IMR-90 (cell line): ENCODE results near the gene ITGA1. TPM values are rescaled to one million over a fixed set of nuclear protein-coding genes. Genes with fewer than 3 reads are reported as not detected.

Experiments
- ATAC-seq: fragments of 200-7000 bp; cut with Tn5 transposase; 2 replicates; pipeline ENCODE4 v1.9.1; 2020; ENCODE audit warnings: low read depth, mild to moderate bottlenecking, moderate library complexity
- BruUV-seq: library from RNA; stranded (reverse); fragments of 400-500 nt; replicated peaks from 2 replicates; lab custom pipeline; 2021; lab: Mats Ljungman, UMichigan
- CTCF ChIA-PET: fragments of 300-600 bp; formaldehyde crosslinking; extraction: SDS; loops from one replicate; lab custom pipeline; 2021; ENCODE audit warnings: antibody characterized with exemption; lab: Yijun Ruan, JAX
- POLR2A ChIA-PET: fragments of 300-600 bp; sonication (Branson Sonifier 250); formaldehyde crosslinking; loops from one replicate; lab custom pipeline; 2022; ENCODE audit warnings: antibody characterized with exemption; ENCODE audit not compliant: unreplicated experiment; lab: Charles Lee
- DNase-seq: peaks from one replicate; pipeline ENCODE4 v3.0.0; 2013
- H2AFZ ChIP-seq: replicated peaks from 2 replicates; pipeline ENCODE3; 2013; ENCODE audit warnings: low read length, mild to moderate bottlenecking; ENCODE audit not compliant: poor library complexity
- H2AK5ac ChIP-seq: 2 replicates; pipeline ENCODE4 v1.6.1; 2013; ENCODE audit warnings: low read depth, low read length, inconsistent platforms
- H2AK9ac ChIP-seq: replicated peaks from 2 replicates; pipeline ENCODE3; 2013; ENCODE audit warnings: mild to moderate bottlenecking, low read depth, low read length, moderate library complexity; ENCODE audit not compliant: poor library complexity
- H2BK120ac ChIP-seq: 2 replicates; pipeline ENCODE4 v1.6.1; 2013; ENCODE audit warnings: low read depth, low read length, inconsistent platforms
- H2BK15ac ChIP-seq: 3 replicates; pipeline ENCODE4 v1.6.1; 2013; ENCODE audit warnings: low read depth, low read length, inconsistent platforms
- H2BK20ac ChIP-seq: 2 replicates; pipeline ENCODE4 v1.6.1; 2013; ENCODE audit warnings: low read depth, mild to moderate bottlenecking, inconsistent platforms, low read length, moderate library complexity
- H2BK5ac ChIP-seq: 2 replicates; pipeline ENCODE4 v1.6.1; 2013; ENCODE audit warnings: mild to moderate bottlenecking, low read depth, low read length, inconsistent platforms; ENCODE audit not compliant: poor library complexity, severe bottlenecking
- H3K14ac ChIP-seq: replicated peaks from 2 replicates; pipeline ENCODE4 v1.6.1; 2013; ENCODE audit warnings: low read depth, low read length, inconsistent platforms
- H3K18ac ChIP-seq: 2 replicates; pipeline ENCODE4 v1.6.1; 2013; ENCODE audit warnings: low read depth, low read length, control low read depth
- H3K23ac ChIP-seq: 2 replicates; pipeline ENCODE4 v1.6.1; 2013; ENCODE audit warnings: low read depth, low read length, inconsistent platforms
- H3K27ac ChIP-seq: 2 replicates; pipeline ENCODE4 v1.5.1; 2013; ENCODE audit warnings: mild to moderate bottlenecking, control low read depth, low read length; ENCODE audit not compliant: insufficient read depth
- H3K27me3 ChIP-seq: 2 replicates; pipeline ENCODE4 v1.6.1; 2013; ENCODE audit warnings: low read length; ENCODE audit not compliant: control insufficient read depth, insufficient read depth
- H3K36me3 ChIP-seq: 2 replicates; pipeline ENCODE4 v1.6.1; 2013; ENCODE audit warnings: low read length, mixed read lengths; ENCODE audit not compliant: control insufficient read depth, insufficient read depth
- H3K4ac ChIP-seq: 2 replicates; pipeline ENCODE4 v1.6.1; 2013; ENCODE audit warnings: low read depth, low read length, inconsistent platforms
- H3K4me1 ChIP-seq: 2 replicates; pipeline ENCODE4 v1.6.1; 2013; ENCODE audit warnings: low read length, mixed read lengths; ENCODE audit not compliant: control insufficient read depth, insufficient read depth
- H3K4me2 ChIP-seq: 2 replicates; pipeline ENCODE4 v1.6.1; 2013; ENCODE audit warnings: low read depth, mild to moderate bottlenecking, control low read depth, low read length, moderate library complexity
- H3K4me3 ChIP-seq: 2 replicates; pipeline ENCODE4 v1.5.1; 2013; ENCODE audit warnings: low read depth, mild to moderate bottlenecking, control low read depth, low read length, moderate library complexity; ENCODE audit not compliant: insufficient read depth
- H3K56ac ChIP-seq: 2 replicates; pipeline ENCODE4 v1.6.1; 2013; ENCODE audit warnings: low read length, inconsistent platforms; ENCODE audit not compliant: insufficient read depth; ENCODE audit errors: extremely low read depth
- H3K79me1 ChIP-seq, 2 experiments: 2 replicates each; pipeline ENCODE4 v1.6.1; 2013; ENCODE audit warnings: low read length in 2 of 2, inconsistent platforms in 1 of 2, low read depth in 1 of 2
- H3K9ac ChIP-seq: 2 replicates; pipeline ENCODE4 v1.6.1; 2013; ENCODE audit warnings: low read depth, low read length, control low read depth
- H3K9me1 ChIP-seq: 2 replicates; pipeline ENCODE4 v1.6.1; 2013; ENCODE audit warnings: low read length, inconsistent platforms; ENCODE audit not compliant: insufficient read depth
- H3K9me3 ChIP-seq: 2 replicates; pipeline ENCODE4 v1.6.1; 2013; ENCODE audit warnings: low read length; ENCODE audit not compliant: control insufficient read depth, insufficient read depth
- H4K20me1 ChIP-seq: 2 replicates; pipeline ENCODE4 v1.6.1; 2013; ENCODE audit warnings: low read length, inconsistent platforms; ENCODE audit not compliant: insufficient read depth
- H4K5ac ChIP-seq: 2 replicates; pipeline ENCODE4 v1.6.1; 2013; ENCODE audit warnings: mild to moderate bottlenecking, low read depth, low read length, control low read depth
- H4K8ac ChIP-seq, 2 experiments: 2 replicates each; pipeline ENCODE4 v1.6.1; 2013; ENCODE audit warnings: low read depth in 2 of 2, low read length in 2 of 2, control low read depth in 1 of 2, inconsistent platforms in 1 of 2
- H4K91ac ChIP-seq: 2 replicates; pipeline ENCODE4 v1.6.1; 2013; ENCODE audit warnings: low read depth, low read length, inconsistent platforms; ENCODE audit not compliant: insufficient read depth
- BHLHE40 ChIP-seq: fragments of 150-350 bp; IDR thresholded peaks from 2 replicates; pipeline ENCODE4 v1.6.1; 2016; ENCODE audit warnings: mild to moderate bottlenecking, low read depth, low read length
- CEBPB ChIP-seq: IDR thresholded peaks from 2 replicates; pipeline ENCODE4 v1.6.1; 2012; ENCODE audit warnings: low read depth, low read length, improper control_type of control experiment
- CHD1 ChIP-seq: IDR thresholded peaks from 2 replicates; pipeline ENCODE4 v1.6.1; 2012; ENCODE audit warnings: low read depth, low read length, improper control_type of control experiment
- POLR2A ChIP-seq: IDR thresholded peaks from 2 replicates; pipeline ENCODE4 v1.6.1; 2012; ENCODE audit warnings: mild to moderate bottlenecking, low read depth, low read length
- RFX5 ChIP-seq: IDR thresholded peaks from 2 replicates; pipeline ENCODE4 v1.8.0; 2012; ENCODE audit warnings: low read depth, mild to moderate bottlenecking, low read length, moderate library complexity
- WGBS, 2 experiments: methylation state at CpG; one replicate each; pipeline versions ENCODE4 v1.1.5 to v1.1.7; 2013; ENCODE audit warnings: missing lambda C conversion rate in 2 of 2; ENCODE audit not compliant: insufficient read length in 1 of 2; ENCODE audit errors: extremely low coverage in 2 of 2; 5-methylcytosine and 5-hydroxymethylcytosine counted together
- dilution Hi-C: fragments of 300-500 bp; cut with HindIII; formaldehyde crosslinking; loops from one replicate; pipeline ENCODE4 v1.14.3; 2018; ENCODE audit warnings: low sequenced_read_pairs; ENCODE audit not compliant: unreplicated experiment
- in situ Hi-C: fragments of 300-500 bp; cut with MboI; formaldehyde crosslinking; loops from 3 replicates; pipeline ENCODE4 v1.14.3; 2019; ENCODE audit warnings: low sequenced_read_pairs, inconsistent platforms, mixed read lengths
- intact Hi-C: fragments of 100-400 bp; cut with micrococcal nuclease; formaldehyde crosslinking; loops from 2 replicates; pipeline ENCODE4 v1.10.0; 2022
- polyA plus RNA-seq, 3 experiments: library from polyadenylated mRNA; depleted of rRNA; stranded (reverse); fragments of >200 nt; gene quantifications; 2 replicates each; pipeline ENCODE4 v1.2.3, GENCODE V29; 2012; ENCODE audit warnings: low replicate concordance in 1 of 3
- total RNA-seq: library from RNA; depleted of rRNA; stranded (reverse); fragments of >200 nt; gene quantifications from 2 replicates; pipeline ENCODE4 v1.2.3, GENCODE V29; 2012

ITGA1 gene
- total and polyA plus RNA-seq, 2 of the 4 experiments (the other 2 are of a cell fraction), result 22.3 to 95.2 TPM

DNA sequence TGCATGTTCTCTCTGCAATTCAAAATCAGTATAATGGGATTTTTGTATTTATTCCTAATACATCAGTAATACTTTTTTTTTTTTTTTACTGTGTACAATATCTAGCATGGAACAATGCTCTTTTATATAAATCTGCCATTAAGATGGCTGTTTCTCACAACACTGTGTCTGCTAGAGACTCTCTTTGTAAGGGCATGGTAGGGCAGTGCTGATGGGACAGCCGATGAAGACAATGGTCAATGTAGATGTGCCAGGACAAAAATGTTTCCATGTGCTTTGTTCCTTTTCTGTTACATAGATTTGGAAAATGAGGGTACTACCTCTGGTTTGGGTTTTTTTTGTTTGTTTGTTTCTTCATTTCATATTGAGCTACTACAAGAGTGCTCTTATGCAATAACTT, 106.1 kb downstream of the ITGA1 start:
- H3K4me1 ChIP-seq, result peaks cover 9% of the 10 kb centered on the region
- no peak overlapping the region for H3K4me2 ChIP-seq
- intact Hi-C loops (loop anchor here (2.0 kb wide), 1 partner anchor 29 kb away; no protein-coding TSS in a partner anchor), dilution Hi-C loops (no loop called here), in situ Hi-C loops (no loop called here)
- H4K8ac ChIP-seq, result no peak overlapping the region
- ATAC-seq (no peak), DNase-seq (no peak)
- no peak overlapping the region; the same call in 1 of the 2 replicates for H3K27ac ChIP-seq
- H4K5ac ChIP-seq, result no peak overlapping the region
- H3K79me1 ChIP-seq, result peaks cover 12 to 18% of the 10 kb centered on the region in 2 experiments; a peak in 3 of 4 replicates
- H3K9me1 ChIP-seq, result peaks cover 8% of the 10 kb centered on the region
- H2BK5ac ChIP-seq, result no peak overlapping the region
- H3K9me3 ChIP-seq, result no peaks in the 10 kb centered on the region
- no peak overlapping the region for H3K23ac ChIP-seq
- no peak overlapping the region for H3K56ac ChIP-seq
- H3K4me3 ChIP-seq, result no peak overlapping the region
- POLR2A ChIA-PET, result no interaction called here
- H4K91ac ChIP-seq, result no peak overlapping the region
- H2AK5ac ChIP-seq, result no peak overlapping the region
- peaks cover 22% of the 10 kb centered on the region for H3K36me3 ChIP-seq
- H2BK20ac ChIP-seq, result no peak overlapping the region
- no peaks in the 10 kb centered on the region for H4K20me1 ChIP-seq
- H2BK120ac ChIP-seq, result 0 out of 2 replicates have a peak overlapping the region, but pooled peaks have one; percentile 25
- H3K18ac ChIP-seq, result 0 out of 2 replicates have a peak overlapping the region, but pooled peaks have one; percentile 65
- CTCF ChIA-PET, result no interaction called here
- H3K4ac ChIP-seq, result no peak overlapping the region
- BruUV-seq, result no TSS peak
- H3K9ac ChIP-seq, result no peak overlapping the region
- H2AK9ac ChIP-seq, result no peak overlapping the region
- no peak overlapping the region for H3K14ac ChIP-seq
- whole genome bisulfite sequencing, 2 experiments, result no CpG with 5 or more reads among the region's 1 CpG
- no peaks in the 10 kb centered on the region for H3K27me3 ChIP-seq
- H2BK15ac ChIP-seq, result no peak overlapping the region
- H2AFZ ChIP-seq, result no peak overlapping the region
- no peak for TF ChIP-seq RFX5
- no peak for TF ChIP-seq CEBPB
- no peak for TF ChIP-seq POLR2A
- no peak for TF ChIP-seq BHLHE40
- TF ChIP-seq CHD1, result no peak
